ENCODE results near the gene PELI1. TPM values are rescaled to one million over a fixed set of nuclear protein-coding genes. Genes with fewer than 3 reads are reported as not detected.

Gene PELI1
- total and polyA plus RNA-seq, 2 of the 8 experiments (the other 6 are each of a cell fraction or from before 2014, with no cell fraction given): 21.8 to 57.1 TPM

- TF ChIP-seq CHD7 (IDR thresholded peaks at IDR 0.05; ENCODE audit: insufficient replicate concordance, low read length) (no peak), KDM4A (IDR thresholded peaks at IDR 0.05; ENCODE audit: low read depth, low read length, severe bottlenecking) (peak; percentile 22), KDM1A (IDR thresholded peaks at IDR 0.05; ENCODE audit: borderline replicate concordance, low read length) (no peak), USF2 (IDR thresholded peaks at IDR 0.05; ENCODE audit: low read length) (no peak), HDAC2 (IDR thresholded peaks at IDR 0.05; ENCODE audit: borderline replicate concordance in 1 of 2, low read depth in 2 of 2, low read length in 2 of 2) (no peak), RNF2 (IDR thresholded peaks at IDR 0.05; ENCODE audit: borderline replicate concordance, low read depth, low read length, missing control alignments, poor library complexity, severe bottlenecking) (no peak), BRCA1 (IDR thresholded peaks at IDR 0.05; ENCODE audit: low read depth, low read length) (no peak)
Observed at GRCh38 chr2:64144057-64145013, at the start of gene PELI1 (continued).
